ENCODE measurements around the gene OTUB2.

The OTUB2 gene

DNA sequence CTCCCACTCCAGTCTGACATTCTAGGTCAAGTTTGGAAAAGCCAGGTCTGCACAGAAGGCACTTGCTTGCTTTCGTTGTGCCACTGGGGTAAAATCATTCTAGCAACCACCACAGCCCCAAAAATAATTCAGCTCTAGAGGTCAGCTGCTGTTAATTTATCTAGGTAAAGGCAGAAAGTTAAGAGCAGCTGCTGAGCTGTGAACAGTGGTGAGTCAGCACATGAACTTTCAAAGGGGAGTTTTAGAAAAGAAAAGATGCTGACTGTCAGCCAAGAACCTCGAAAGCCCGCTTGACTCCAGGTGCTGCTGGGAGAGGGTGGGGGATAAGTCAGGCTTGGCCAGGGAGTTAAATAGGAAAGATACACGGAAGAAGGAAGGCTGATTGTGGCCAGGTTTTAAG lies 16.4 kb upstream of the OTUB2 start:
- no peaks in the 10 kb centered on the region for H3K79me2 ChIP-seq (ENCODE audit: low read length)
- H3K27ac ChIP-seq (ENCODE audit: low read length): peak overlapping the region; percentile 96
- no peaks in the 10 kb centered on the region for H3K36me3 ChIP-seq (replicated peaks; ENCODE audit: insufficient read depth, low read length)
- H3K9me3 ChIP-seq (replicated peaks; ENCODE audit: insufficient read depth, low read length): no peaks in the 10 kb centered on the region
- TF ChIP-seq EZH2phosphoT487 (IDR thresholded peaks at IDR 0.05; ENCODE audit: low read length) (no peak), EZH2 (optimal IDR thresholded peaks at IDR 0.05; ENCODE audit: low read depth, low read length) (no peak)
- TF ChIP-seq, protein P1, sequence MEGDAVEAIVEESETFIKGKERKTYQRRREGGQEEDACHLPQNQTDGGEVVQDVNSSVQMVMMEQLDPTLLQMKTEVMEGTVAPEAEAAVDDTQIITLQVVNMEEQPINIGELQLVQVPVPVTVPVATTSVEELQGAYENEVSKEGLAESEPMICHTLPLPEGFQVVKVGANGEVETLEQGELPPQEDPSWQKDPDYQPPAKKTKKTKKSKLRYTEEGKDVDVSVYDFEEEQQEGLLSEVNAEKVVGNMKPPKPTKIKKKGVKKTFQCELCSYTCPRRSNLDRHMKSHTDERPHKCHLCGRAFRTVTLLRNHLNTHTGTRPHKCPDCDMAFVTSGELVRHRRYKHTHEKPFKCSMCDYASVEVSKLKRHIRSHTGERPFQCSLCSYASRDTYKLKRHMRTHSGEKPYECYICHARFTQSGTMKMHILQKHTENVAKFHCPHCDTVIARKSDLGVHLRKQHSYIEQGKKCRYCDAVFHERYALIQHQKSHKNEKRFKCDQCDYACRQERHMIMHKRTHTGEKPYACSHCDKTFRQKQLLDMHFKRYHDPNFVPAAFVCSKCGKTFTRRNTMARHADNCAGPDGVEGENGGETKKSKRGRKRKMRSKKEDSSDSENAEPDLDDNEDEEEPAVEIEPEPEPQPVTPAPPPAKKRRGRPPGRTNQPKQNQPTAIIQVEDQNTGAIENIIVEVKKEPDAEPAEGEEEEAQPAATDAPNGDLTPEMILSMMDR (IDR thresholded peaks at IDR 0.05; ENCODE audit: low read length): no peak
- peak overlapping the region; percentile 32; the same call in 1 of the 2 replicates for H3K4me2 ChIP-seq (ENCODE audit: low read depth, low read length)
- no peaks in the 10 kb centered on the region for H3K27me3 ChIP-seq (replicated peaks; ENCODE audit: insufficient read depth, low read length)
- H3K9me2 ChIP-seq (replicated peaks; ENCODE audit: insufficient read depth, low read length): no peaks in the 10 kb centered on the region
- DNase-seq: peak; percentile 86
- no peak overlapping the region for H2AFZ ChIP-seq (ENCODE audit: low read length)
- peaks cover 45% of the 10 kb centered on the region for H3K4me1 ChIP-seq (ENCODE audit: low read length)
- no peak overlapping the region for H3K4me3 ChIP-seq (ENCODE audit: low read length)
- no peaks in the 10 kb centered on the region for H4K20me1 ChIP-seq (ENCODE audit: insufficient read depth, low read length)
- H3F3A ChIP-seq (ENCODE audit: insufficient read depth, low read length): peaks cover 33% of the 10 kb centered on the region
- H3K9ac ChIP-seq (ENCODE audit: low read length): peak overlapping the region; percentile 41; the same call in 1 of the 2 replicates

GRCh38 chr14:94010625-94011024 lies 15.5 kb upstream of the OTUB2 start:
- H3K4me1 ChIP-seq (ENCODE audit: low read length): peaks cover 47% of the 10 kb centered on the region
- no peaks in the 10 kb centered on the region for H3K9me3 ChIP-seq (replicated peaks; ENCODE audit: insufficient read depth, low read length)
- peaks cover 33% of the 10 kb centered on the region for H3F3A ChIP-seq (ENCODE audit: insufficient read depth, low read length)
- DNase-seq: no peak
- no peak overlapping the region for H3K9ac ChIP-seq (ENCODE audit: low read length)
- no peaks in the 10 kb centered on the region for H4K20me1 ChIP-seq (ENCODE audit: insufficient read depth, low read length)
- no peaks in the 10 kb centered on the region for H3K9me2 ChIP-seq (replicated peaks; ENCODE audit: insufficient read depth, low read length)
- H3K27ac ChIP-seq (ENCODE audit: low read length): peak overlapping the region; percentile 96; the same call in 1 of the 2 replicates
- no peaks in the 10 kb centered on the region for H3K79me2 ChIP-seq (ENCODE audit: low read length)
- no peak overlapping the region for H3K4me3 ChIP-seq (ENCODE audit: low read length)
- H2AFZ ChIP-seq (ENCODE audit: low read length): no peak overlapping the region
- no peak overlapping the region for H3K4me2 ChIP-seq (ENCODE audit: low read depth, low read length)
- no peaks in the 10 kb centered on the region for H3K36me3 ChIP-seq (replicated peaks; ENCODE audit: insufficient read depth, low read length)
- H3K27me3 ChIP-seq (replicated peaks; ENCODE audit: insufficient read depth, low read length): no peaks in the 10 kb centered on the region
- TF ChIP-seq, protein P1 (IDR thresholded peaks at IDR 0.05; ENCODE audit: low read length): no peak
- TF ChIP-seq EZH2 (optimal IDR thresholded peaks at IDR 0.05; ENCODE audit: low read depth, low read length) (no peak), EZH2phosphoT487 (IDR thresholded peaks at IDR 0.05; ENCODE audit: low read length) (no peak)

GRCh38 chr14:94011795-94012194 lies 14.3 kb upstream of the OTUB2 start:
- Histone ChIP-seq H3K4me3 (ENCODE audit: low read length) (no peak overlapping the region), H3K79me2 (ENCODE audit: low read length) (no peaks in the 10 kb centered on the region), H3K9me2 (replicated peaks; ENCODE audit: insufficient read depth, low read length) (no peaks in the 10 kb centered on the region), H3K4me2 (ENCODE audit: low read depth, low read length) (peak overlapping the region; percentile 74), H3F3A (ENCODE audit: insufficient read depth, low read length) (peaks cover 33% of the 10 kb centered on the region), H4K20me1 (ENCODE audit: insufficient read depth, low read length) (no peaks in the 10 kb centered on the region), H2AFZ (ENCODE audit: low read length) (no peak overlapping the region), H3K36me3 (replicated peaks; ENCODE audit: insufficient read depth, low read length) (no peaks in the 10 kb centered on the region), H3K9me3 (replicated peaks; ENCODE audit: insufficient read depth, low read length) (no peaks in the 10 kb centered on the region), H3K9ac (ENCODE audit: low read length) (peak overlapping the region; percentile 25; the same call in 1 of the 2 replicates), H3K4me1 (ENCODE audit: low read length) (peaks cover 47% of the 10 kb centered on the region), H3K27ac (ENCODE audit: low read length) (peak overlapping the region; percentile 96), H3K27me3 (replicated peaks; ENCODE audit: insufficient read depth, low read length) (no peaks in the 10 kb centered on the region)
- DNase-seq: peak; percentile 72
- TF ChIP-seq EZH2phosphoT487 (IDR thresholded peaks at IDR 0.05; ENCODE audit: low read length): no peak
- TF ChIP-seq, protein P1 (IDR thresholded peaks at IDR 0.05; ENCODE audit: low read length): no peak
- TF ChIP-seq EZH2 (optimal IDR thresholded peaks at IDR 0.05; ENCODE audit: low read depth, low read length): no peak

All from MM.1S (cell line).